ENCODE measurements around the gene INPP5A. TPM values are rescaled to one million over a fixed set of nuclear protein-coding genes. Genes with fewer than 3 reads are reported as not detected.

The INPP5A gene
- total and polyA plus RNA-seq, 9 of the 15 experiments (the other 6 are each of a cell fraction or from before 2014, with no cell fraction given) = 0.66 to 11.6 (median 7.7) TPM

GRCh38 chr10:132805599-132805998 is 268.0 kb downstream of the INPP5A start:
- no TSS peak for BruUV-seq (replicated peaks)
- Histone ChIP-seq H3K4me2 (ENCODE audit: insufficient read depth, low read length) (no peak overlapping the region), H3K79me2 (ENCODE audit: control insufficient read depth, insufficient read depth, low read length) (no peaks in the 10 kb centered on the region), H3K27ac (ENCODE audit: extremely low read depth, low read depth, low read length) (no peak overlapping the region), H3K9me3 (replicated peaks; ENCODE audit: control insufficient read depth, insufficient read depth, low read depth, low read length) (no peaks in the 10 kb centered on the region), H3K9me1 (ENCODE audit: control insufficient read depth, insufficient read depth, low read length) (no peaks in the 10 kb centered on the region), H2AFZ (ENCODE audit: low read depth, low read length) (no peak overlapping the region), H3K27me3 (ENCODE audit: control insufficient read depth in 2 of 2, insufficient read depth in 2 of 2, low read length in 2 of 2) (peaks cover 0 to 24% of the 10 kb centered on the region in 2 experiments; a peak in 2 of 5 replicates), H4K20me1 (replicated peaks; ENCODE audit: control insufficient read depth, insufficient read depth, low read length) (no peaks in the 10 kb centered on the region), H3K9ac (ENCODE audit: insufficient read depth in 1 of 2, low read depth in 2 of 2, low read length in 2 of 2) (no peak overlapping the region), H3K36me3 (ENCODE audit: control insufficient read depth, insufficient read depth, low read length) (no peaks in the 10 kb centered on the region), H3K4me3 (no peak overlapping the region), H3K4me1 (replicated peaks in 1 of 2; ENCODE audit: control insufficient read depth in 2 of 2, insufficient read depth in 2 of 2, low read length in 2 of 2) (peaks cover 0 to 14% of the 10 kb centered on the region in 2 experiments; a peak in 2 of 5 replicates)
- intact Hi-C loops (cut with micrococcal nuclease) (no loop called here), in situ Hi-C loops (cut with MboI) (no loop called here)
- 14% methylated on average over 20 of the region's 21 CpGs for WGBS (ENCODE audit: insufficient coverage, low coverage, missing lambda C conversion rate)
- no peak for TF ChIP-seq ZNF57 (CRISPR knock-in tag; IDR thresholded peaks at IDR 0.05)
- no peak for TF ChIP-seq RERE (CRISPR knock-in tag; IDR thresholded peaks at IDR 0.05; ENCODE audit: borderline replicate concordance)
- no peak for TF ChIP-seq STAG1 (CRISPR knock-in tag; IDR thresholded peaks at IDR 0.05; ENCODE audit: borderline replicate concordance)
- no peak for TF ChIP-seq POLR3A (IDR thresholded peaks at IDR 0.05; ENCODE audit: borderline replicate concordance, extremely low read depth, insufficient read depth, insufficient read length)
- TF ChIP-seq ZNF384 (IDR thresholded peaks at IDR 0.05; ENCODE audit: low read depth, low read length) = no peak
- no peak for TF ChIP-seq SMARCA4 (IDR thresholded peaks at IDR 0.05)
- no peak for TF ChIP-seq ZNF398 (CRISPR knock-in tag; IDR thresholded peaks at IDR 0.05)
- TF ChIP-seq HES1 (IDR thresholded peaks at IDR 0.05; ENCODE audit: low read depth) = no peak
- no peak for TF ChIP-seq SRF (CRISPR knock-in tag; IDR thresholded peaks at IDR 0.05)
- no peak for TF ChIP-seq RBM25 (IDR thresholded peaks at IDR 0.05; ENCODE audit: low read depth, low read length, severe bottlenecking)
- TF ChIP-seq ZNF507 (tag; conservative IDR thresholded peaks at IDR 0.05) = no peak
- no peak for TF ChIP-seq HOXB6 (CRISPR knock-in tag; IDR thresholded peaks at IDR 0.05; ENCODE audit: borderline replicate concordance)
- DNase-seq (ENCODE audit: extremely low read depth in 1 of 4, low spot score in 3 of 4) = no peak
- CTCF ChIA-PET (ENCODE audit: low intra/inter-chr PET ratio) = no interaction called here
- no peak for ATAC-seq
- FAIRE-seq = no peak
- POLR2A ChIA-PET = no interaction called here

Measured in K562 (cell line).